Kidney capillary endothelial cell (primary cell): ENCODE data around the gene SIGLEC5.
A peak's percentile ranks its signal among the peaks of the same experiment; 100 is the strongest.
"Not testable (repeated sequence)": the region's sequence is repeated elsewhere in the genome, so short reads cannot be mapped to it uniquely, and the experiment has no call there.

ENCODE experiments used
- DNase-seq: peaks from one replicate; pipeline ENCODE4 v3.0.0-alpha.2; 2018; ENCODE audit warnings: low spot score

SIGLEC5 gene, protein sequence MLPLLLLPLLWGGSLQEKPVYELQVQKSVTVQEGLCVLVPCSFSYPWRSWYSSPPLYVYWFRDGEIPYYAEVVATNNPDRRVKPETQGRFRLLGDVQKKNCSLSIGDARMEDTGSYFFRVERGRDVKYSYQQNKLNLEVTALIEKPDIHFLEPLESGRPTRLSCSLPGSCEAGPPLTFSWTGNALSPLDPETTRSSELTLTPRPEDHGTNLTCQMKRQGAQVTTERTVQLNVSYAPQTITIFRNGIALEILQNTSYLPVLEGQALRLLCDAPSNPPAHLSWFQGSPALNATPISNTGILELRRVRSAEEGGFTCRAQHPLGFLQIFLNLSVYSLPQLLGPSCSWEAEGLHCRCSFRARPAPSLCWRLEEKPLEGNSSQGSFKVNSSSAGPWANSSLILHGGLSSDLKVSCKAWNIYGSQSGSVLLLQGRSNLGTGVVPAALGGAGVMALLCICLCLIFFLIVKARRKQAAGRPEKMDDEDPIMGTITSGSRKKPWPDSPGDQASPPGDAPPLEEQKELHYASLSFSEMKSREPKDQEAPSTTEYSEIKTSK

DNA sequence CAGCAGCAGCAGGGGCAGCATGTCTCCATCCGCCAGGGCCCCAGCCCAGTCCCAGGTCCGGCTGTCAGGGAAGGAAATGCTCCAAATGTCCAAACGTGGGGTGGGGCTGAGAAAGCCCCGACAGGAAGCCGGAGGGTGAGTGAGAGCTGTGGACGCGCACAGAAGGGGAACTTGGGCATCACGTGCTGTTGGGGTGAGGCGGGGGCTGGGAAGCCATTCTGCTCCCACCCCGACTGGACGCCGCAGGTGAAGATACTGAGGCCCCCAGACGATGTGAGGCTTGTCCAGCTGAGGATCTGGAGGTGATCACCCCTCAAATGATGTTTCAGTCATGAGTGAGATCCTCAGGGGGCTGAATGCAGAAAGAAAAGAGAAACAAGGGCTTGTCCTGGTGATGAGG, at the start of gene SIGLEC5:
Gene SIGLEC5 (minus strand): TSS at position 87 of the 400 bp plus-strand sequence. CDS start 66 bp downstream, at position 21.
- DNase-seq: not testable (repeated sequence)

DNA sequence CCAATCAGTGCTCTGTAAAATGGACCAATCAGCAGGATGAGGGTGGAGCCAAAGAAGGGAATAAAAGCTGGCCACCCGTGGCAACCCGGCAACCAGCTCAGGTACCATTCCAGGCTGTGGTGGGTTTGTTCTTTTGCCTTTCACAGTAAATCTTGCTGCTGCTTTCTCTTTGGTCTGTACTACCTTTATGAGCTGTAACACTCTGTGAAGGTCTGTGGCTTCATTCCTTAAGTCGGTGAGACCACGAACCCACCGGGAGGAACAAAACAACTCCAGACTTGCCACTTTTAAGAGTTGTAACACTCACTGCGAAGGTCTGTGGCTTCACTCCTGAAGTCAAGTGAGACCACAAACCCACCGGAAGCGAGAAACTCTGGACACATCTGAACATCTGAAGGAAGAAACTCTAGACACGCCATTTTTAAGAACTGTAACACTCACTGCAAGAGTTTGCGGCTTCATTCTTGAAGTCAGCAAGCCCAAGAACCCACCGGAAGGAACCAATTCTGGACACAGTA, 46.4 kb upstream of the SIGLEC5 start:
- no peak for DNase-seq

DNA sequence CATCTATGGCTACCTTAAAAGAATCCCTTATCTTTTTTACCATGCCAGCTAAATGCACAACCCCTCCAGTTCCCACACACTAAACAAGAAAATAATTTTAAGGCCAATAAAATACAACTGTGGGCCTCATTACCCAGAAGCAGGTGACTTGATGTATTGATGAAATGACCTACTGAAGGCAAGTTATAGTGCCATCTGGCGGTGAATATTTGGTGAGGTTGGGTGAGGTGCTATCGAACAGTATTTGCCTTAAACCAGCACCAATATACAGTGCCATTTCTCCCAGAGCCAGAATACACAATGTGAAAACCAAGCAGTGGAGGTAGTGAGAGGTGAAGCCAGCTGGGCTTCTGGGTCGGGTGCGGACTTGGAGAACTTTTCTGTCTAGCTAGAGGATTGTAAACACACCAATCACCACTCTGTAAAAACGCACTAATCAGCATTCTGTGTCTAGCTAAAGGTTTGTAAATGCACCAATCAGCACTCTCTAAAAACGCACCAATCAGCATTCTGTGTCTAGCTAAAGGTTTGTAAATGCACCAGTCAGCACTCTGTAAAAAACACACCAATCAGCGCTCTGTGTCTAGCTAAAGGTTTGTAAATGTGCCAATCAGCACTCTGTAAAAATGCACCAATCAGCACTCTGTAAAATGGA, 45.8 kb upstream of the SIGLEC5 start:
- not testable (repeated sequence) for DNase-seq

DNA sequence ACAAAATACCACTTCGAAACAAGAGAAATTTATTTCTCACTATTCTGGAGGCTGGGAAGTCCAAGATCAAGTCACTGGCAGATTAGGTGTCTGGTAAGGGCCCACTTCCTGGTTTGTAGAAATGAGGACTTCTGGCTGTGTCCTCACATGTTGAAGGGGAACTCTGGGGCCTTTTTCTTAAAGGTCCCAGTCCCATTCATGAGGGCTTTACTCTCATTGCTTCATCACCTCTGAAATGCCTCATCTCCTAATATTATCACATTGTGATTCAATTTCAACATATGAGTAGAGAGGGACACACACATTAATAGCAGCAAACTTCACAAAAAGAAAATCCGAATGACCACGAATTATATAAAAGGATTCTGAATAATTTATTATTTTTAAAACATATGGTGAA, 38.0 kb upstream of the SIGLEC5 start:
- DNase-seq: no peak

DNA sequence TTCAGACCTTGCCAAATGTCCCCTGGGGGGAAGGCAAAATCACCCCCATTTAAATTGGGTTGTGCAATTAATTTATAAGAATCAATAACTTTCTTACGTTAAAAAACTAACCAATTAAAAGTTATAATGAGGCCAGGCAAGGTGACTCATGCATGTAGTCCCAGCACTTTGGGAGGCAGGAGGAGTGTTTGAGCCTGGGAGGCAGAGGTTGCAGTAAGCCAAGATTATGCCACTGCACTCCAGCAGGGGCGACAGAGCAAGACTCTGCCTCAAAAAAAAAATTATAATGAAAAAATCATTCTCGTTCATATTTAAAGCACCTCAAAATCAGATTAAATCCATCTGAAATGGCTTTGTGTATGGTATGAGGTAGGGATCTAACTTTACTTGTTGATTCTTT, 34.8 kb upstream of the SIGLEC5 start:
- DNase-seq: no peak

DNA sequence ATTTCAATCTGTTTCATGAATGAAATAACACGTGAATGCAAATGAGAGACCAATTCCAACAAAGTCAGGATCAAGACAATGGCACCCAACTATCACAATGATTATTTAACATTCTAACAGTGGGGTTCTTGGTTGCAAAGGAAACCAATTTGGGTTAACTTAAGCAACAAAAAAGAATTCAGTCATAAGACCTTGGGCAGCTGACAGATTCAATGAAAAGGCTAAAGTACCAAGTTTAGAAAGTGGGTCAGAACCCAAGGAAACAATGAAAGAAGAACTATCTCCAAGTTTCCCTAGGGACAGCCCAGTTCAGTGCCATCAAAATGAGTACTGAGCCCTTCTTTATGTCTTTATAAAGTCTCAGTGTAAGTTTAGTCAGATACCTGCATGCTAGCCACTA, 33.9 kb upstream of the SIGLEC5 start:
- DNase-seq: no peak

DNA sequence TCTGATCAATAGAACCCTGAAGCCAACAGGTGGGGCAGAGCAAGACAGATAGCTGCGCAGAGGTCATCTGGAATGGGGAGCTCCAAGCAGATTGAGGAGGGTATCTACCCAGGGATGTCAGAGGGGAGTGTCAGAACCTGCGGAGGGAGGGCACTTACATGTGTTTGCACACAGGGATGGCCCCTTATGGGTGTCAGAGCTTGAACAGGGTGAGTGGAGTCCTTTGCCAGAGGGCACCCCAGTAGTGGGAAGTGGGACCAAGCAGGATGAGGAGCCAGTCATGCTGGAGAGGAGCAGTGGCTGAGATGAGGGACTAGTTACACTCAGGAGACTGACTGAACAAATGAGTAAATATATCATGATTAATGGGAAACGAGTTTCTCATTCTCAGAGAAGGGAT, 33.4 kb upstream of the SIGLEC5 start:
- no peak for DNase-seq

DNA sequence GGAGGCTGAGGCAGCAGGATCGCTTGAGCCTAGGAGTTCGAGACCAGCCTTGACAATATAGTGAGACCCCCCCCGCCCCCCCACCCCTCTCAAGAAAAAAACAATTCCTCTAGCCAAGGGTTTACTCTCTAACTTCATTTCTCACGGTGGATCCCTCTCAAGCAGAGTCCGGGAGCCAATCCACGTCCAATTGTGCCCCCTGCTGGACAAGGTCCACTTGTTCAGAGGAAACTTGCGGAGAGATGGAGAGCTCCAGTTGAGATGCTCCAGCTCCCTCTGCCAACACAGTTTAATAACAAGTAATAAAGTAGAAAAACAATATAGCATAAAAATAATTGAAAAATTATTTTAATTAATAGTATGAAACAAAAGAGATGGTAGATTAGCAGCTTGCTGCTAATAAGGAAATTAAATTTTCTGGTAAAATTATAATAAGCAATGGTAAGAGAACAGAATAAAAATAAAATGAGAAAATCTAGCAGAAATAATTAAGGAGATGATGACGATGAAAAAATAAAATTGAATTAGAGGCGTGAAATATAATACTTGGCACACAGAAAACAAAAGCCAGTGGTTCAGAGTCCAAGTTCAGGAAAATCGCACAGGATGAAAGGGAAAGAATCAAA, 30.9 kb upstream of the SIGLEC5 start:
- peak; percentile 46 for DNase-seq

DNA sequence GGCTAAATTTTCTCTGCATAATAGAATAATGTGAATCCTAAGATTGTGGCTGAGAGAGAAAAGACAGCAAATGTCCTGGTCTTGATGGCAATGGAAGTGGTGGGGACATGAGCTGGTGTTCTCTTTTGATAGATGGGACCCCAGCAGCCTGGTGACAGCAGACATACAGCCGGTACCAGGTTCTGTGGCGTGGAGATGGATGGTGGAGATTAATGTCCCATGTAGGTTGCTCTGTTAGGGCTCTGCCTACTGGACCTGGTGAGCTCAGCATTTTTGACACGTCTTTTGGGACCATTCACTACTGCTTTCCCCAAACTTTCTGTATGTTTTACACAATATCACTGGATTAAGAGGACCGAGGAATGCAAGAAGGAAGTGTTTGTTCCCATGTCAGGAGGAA, 24.6 kb upstream of the SIGLEC5 start:
- DNase-seq: no peak

DNA sequence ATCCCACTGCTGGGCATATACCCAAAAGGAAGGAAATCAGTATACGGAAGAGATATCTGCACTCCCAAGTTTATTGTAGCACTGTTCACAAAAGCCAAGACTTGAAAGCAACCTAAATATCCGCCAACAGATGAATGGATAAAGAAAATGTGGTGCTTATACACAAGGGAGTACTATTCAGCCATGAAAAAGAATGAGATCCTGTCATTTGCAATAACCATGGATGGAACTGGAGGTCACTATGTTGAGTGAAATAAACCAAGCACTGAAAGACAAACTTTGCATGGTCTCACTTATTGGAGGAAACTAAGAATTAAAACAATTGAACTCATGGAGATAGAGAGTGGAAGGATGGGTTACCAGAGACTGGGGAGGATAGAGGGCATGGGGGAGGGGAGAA, 23.0 kb upstream of the SIGLEC5 start:
- DNase-seq: no peak

DNA sequence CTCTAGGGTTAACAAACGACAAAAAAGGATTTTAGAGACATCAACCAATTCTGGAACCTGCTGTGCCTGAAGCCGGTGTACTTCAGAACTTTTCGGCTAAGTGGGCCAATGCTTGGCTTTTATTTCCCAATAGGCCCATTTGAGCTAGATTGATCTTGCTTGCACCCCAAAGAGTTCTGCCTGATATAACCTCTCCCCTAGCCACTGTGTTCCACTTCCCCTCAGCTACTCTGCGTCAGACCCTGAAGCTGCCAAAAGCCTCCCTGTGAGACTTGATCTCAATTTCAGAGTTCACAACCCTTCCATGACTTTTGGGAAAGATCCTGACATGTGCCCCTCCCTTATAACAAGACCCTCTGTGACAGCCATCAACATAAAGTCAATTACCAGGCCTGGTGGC, 22.1 kb upstream of the SIGLEC5 start:
- DNase-seq: no peak

DNA sequence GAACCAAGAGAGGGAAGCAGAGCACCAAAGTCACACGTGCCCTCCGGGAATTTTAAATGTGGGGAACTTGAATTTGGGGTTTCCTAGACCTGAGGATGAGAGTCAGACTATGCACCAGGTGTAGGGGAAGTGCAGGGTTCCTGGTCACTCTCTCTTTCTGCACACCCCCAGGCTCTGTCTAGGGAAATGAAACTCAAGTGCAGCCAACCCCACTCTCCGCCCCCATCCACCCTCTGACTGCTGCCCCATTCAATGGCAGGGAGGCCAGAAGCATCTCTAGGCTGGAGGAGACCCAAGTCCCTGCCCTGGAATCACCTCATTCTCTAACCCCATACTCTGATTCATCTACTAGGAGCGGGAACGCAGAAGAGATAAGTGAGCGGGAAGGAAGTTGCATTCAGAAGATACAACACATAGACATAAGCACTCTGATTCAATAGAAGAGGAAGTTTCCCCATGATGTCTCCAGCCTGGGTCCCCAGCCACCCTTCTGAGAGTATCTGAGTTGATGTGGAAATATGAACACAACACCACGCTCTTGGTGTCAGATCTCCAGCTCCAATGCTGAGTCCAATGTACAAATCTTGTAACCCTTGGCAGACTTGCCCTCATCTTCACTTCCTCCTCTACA, 21.1 kb upstream of the SIGLEC5 start:
- DNase-seq: no peak

DNA sequence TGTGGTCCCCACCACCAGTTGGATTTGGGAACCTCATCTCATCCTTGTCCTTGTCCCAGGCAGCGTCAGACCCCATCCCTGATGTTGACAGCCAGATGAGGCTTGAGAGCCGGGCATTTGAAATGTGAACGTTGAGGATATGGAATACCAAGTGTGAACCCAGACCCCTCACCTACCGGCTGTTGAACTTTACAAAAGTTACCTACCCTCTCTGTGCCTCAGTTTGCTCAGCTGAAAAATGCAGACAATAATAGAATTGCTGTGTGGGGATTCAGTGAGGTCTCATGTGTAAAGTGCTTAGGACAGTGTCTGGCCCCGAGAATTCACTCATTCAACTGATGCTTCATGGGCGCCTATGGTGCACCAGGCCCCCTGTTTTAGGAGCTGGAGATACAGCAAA, 17.1 kb upstream of the SIGLEC5 start:
- no peak for DNase-seq

DNA sequence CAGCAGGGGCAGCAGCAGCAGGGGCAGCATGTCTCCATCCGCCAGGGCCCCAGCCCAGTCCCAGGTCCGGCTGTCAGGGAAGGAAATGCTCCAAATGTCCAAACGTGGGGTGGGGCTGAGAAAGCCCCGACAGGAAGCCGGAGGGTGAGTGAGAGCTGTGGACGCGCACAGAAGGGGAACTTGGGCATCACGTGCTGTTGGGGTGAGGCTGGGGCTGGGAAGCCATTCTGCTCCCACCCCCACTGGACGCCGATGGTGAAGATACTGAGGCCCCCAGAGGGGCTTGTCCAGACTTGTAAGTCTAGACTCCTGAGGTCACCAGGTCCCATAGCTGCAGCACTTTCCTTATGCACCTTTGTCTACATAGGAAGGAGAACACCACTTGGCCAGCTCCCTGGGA, 16.5 kb upstream of the SIGLEC5 start, which contains the start of gene SIGLEC14:
Gene SIGLEC14 (minus strand): TSS at position 96 of the 400 bp plus-strand sequence. CDS start 66 bp downstream, at position 30.
- DNase-seq: not testable (repeated sequence)

DNA sequence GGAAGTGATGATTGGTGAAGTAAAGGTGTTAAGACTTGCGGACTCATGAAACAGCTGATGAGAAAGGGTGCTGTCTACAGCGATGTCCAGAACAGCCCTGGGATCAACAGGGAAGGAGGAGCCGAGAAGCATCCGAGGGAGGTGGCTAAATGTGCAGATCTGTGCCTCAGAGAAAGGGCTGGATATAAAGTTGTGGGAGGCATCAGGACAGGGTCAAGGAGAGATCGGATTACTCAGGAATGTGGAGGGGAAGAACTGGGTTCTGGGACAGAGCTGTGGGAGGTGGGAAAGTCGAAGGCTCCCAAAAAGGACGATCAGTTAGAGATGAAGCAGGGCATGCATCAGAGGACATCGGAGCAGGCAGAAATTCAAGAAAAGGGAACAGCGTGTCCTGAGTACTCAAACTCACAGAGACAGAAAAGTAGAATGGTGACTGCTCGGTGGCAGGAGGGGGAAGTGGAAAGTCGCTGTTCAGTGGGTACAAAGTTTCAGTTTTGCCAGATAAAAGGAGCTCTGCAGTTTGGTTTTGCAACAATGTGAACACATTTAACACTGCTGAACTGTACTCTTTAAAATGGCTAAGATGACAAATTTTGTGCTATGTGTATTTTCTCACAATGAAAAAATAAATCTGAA, 14.6 kb upstream of the SIGLEC5 start:
- DNase-seq: no peak

DNA sequence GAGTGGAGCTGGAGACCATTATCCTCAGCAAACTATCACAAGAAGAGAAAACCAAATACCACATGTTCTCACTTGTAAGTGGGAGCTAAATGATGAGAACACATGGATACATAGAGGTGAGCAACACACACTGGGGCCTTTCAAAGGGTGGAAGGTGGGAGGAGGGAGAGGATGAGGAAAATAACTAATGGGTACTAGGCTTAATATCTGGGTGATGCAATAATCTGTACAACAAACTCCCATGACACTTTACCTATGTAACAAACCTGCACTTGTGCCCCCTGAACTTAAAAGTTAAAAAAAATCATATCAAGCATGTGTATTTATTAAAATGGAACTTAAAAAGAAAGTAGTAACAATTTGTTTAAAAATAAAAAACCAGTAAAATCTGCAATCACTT, 11.4 kb upstream of the SIGLEC5 start:
- no peak for DNase-seq

DNA sequence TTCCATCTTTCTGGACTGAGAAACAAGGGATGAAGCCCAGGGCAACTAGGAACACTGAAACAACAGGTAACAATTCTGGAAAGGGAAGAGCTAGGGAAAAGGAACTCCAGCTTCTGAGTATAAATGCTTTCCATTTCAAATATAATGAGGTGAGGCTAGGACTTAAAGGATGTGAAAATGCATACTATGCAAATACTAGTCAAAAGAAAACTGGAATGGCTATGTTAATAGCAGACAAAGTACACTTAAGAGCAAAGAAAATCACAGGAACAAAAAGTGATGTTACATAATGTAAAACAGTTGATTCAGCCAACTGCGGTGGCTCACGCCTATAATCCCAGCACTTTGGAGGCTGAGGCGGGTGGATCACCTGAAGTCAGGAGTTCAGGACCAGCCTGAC, 10.2 kb upstream of the SIGLEC5 start:
- DNase-seq: no peak

DNA sequence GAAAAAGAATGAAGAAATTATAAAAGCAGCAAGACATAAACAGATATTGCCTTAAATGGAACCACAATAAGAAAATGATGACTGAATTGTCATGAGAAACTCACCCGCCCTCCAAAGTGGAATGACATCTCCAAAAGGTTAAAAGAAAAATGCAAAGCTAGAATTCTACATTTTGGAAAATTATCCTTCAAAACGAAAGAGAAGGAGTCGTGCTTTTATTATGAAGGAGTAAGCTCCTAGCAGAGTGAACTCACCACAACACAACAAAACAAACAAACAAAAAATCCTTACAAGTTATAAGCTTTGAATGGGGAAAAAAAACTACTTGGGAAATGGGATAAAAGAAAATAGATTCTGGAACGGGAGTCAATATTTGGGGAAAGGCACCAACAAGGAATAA, 9.7 kb upstream of the SIGLEC5 start:
- no peak for DNase-seq

DNA sequence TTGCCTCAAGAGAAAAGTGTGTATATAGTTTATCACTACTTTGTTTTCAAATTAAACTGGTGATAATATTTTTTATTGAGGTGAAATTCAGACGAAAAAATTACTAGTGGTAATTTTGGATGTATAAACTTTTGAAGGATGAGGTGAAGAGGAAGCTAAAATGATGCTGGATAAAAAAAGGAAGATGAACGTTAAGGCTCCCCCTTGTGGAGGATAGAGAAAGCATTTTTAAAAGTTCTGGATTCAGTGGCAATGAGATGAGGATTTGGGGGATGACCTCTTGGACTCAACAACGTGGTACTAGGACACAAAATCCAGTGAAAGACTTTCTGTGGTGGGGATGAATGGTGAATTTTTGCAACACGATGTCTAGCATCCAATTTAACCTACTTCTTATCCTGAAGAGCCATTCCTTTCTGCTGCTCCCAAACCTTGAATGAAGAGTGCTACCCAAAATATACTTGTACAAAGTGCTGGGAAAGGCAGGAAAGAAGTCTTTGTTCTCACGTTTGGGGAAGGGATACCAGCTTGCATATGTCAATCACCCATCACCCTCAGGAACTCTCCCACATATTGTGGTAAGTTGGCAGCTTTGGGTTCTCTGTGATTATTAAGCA, 7.3 kb upstream of the SIGLEC5 start:
- peak; percentile 20 for DNase-seq

DNA sequence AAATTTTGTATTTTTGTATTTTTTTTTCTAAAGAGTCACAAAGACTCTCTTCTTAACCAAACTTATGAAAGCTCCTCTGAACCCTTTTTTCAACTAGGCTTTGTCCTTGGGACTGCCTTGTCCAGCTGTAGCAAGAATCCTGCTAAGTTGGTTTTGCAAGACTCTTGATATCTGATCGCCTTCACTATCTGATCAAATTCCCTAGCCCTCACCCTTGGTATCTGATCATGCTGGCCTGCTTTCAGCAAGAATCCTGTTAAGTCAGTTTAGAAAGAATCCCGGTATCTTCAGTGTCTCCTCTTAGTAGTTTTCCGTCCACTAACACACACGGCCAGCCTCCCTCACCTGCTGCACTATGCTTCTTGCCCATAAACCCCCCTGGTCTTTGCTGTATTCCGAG, 1.9 kb upstream of the SIGLEC5 start:
- no peak for DNase-seq
